HS-5 (cell line): ENCODE results near the gene ALDH3A2.
"Not testable (repeated sequence)": the region's sequence is repeated elsewhere in the genome, so short reads cannot be mapped to it uniquely, and the experiment has no call there.

Source experiments
- DNase-seq: peaks from one replicate; pipeline ENCODE4 v3.0.0-alpha.2; 2012; ENCODE audit warnings: low read depth

Gene ALDH3A2

DNA sequence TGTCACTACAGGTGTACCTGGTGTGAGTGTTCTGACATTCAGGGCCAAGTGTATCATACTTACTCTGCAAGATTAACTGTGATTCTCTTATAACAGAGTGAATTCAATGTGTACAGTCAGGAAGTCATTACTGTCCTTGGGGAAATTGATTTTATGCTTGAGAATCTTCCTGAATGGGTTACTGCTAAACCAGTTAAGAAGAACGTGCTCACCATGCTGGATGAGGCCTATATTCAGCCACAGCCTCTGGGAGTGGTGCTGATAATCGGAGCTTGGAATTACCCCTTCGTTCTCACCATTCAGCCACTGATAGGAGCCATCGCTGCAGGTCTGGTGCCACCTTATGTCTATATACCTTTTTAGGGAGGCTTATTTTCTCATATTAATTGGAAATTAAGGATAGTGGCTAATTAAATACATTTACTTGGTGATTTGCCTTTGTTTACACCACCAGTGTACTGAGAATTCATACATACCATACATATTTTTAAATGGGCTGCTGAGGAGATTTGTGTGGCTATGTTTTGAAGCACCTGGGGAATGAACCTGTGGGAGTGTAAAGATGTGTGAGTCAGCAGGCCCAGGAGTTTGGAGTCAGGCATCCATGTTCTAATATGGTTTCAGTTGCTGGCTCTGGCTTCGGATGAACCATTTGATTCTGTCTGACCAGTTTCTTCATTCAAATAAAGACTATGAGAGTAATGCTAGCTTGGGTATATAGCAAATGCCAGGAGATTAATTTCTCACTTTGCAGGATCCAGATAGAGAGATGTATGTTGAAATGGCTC is 3.1 kb downstream of the ALDH3A2 start:
- DNase-seq, result no peak

- no peak for DNase-seq
Observed at GRCh38 chr17:19652595-19652994, 4.0 kb downstream of the ALDH3A2 start.

DNA sequence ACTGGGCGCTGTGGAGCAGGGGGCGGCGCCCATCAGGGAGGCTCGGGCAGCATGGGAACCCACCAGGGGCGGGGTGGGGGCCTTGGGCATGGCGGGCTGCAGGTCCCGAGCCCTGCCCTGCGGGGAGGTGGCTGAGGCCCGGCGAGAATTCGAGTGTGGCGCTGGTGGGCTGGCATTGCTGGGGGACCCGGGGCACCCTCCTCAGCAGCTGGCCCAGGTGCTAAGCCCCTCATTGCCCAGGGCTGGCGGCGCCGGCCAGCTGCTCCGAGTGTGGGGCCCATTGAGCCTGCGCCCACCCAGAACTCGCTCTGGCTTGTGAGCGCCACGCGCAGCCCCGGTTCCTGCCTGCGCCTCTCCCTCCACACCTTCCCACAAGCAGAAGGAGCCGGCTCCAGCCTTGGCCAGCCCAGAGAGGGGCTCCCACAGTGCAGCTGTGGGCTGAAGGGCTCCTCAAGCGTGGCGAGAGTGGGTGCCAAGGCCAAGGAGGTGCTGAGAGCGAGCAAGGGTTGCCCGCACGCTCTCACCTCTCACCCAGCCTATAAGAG is 5.9 kb downstream of the ALDH3A2 start:
- no peak for DNase-seq

DNA sequence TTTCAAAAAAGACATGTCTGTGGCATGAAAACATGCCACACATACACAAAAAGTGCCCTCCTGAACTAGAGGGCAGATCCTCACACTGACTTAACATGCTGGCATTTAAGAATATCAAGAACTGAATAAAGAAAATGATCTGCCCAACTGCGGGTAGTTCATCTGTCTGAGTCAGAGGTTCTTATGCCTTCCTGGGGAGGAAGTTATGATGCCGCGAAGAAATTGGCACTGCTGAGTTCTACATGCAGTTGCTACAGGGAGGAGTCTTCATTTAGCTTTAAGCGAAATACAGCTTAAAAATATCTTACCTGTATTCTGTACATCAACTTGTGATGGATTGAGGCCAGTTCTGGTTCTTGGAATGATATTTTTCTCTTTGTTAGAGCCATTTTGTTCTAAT is 6.3 kb downstream of the ALDH3A2 start:
- no peak for DNase-seq

DNA sequence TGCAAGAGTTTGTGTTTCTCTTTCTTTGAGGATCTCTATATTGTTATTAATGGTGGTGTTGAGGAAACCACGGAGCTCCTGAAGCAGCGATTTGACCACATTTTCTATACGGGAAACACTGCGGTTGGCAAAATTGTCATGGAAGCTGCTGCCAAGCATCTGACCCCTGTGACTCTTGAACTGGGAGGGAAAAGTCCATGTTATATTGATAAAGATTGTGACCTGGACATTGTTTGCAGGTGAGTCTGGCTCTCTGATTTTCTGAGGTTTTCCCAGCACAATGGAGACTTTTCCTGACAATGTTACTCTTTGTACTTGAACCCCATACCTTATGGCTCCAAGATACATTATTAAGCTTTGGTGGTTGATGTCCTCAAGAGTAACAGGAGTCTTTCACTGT is 7.8 kb downstream of the ALDH3A2 start:
- no peak for DNase-seq

GRCh38 chr17:19656851-19657581 is 8.5 kb downstream of the ALDH3A2 start:
- DNase-seq, result no peak

DNA sequence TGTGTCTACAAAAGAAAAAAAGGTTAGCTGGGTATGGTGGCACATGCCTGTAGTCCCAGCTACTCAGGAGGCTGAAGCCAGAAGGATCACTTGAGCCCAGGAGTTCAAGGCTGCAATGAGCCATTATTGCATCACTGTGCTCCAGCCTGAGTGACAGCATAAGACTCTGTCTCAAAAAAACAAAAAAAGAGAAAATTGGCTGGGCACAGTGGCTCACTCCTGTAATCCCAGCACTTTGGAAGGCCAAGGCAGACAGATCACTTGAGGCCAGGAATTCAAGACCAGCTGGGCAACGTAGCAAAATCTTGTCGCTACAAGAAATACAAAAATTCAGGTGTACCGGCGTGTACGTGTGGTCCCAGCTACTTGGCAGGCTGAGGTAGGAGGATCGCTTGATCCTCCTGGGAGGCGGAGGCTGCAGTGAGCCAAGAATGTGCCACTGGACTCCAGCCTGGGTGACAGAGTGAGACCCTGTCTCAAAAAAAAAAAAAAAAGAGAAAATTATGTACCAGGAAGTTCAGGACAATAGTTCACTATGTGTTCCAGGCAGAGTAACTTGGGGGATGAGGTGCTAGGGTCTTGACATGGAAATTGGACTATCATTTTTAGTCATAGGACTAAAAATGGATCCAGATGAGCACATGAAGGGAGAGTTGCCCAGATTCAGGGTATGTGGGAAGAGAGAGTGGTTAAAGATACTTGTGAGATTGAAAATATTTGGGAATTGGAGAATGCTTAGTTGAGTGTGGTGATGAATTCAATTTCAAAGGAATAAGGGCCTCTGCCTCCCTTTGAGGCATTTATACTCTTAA is 11.0 kb downstream of the ALDH3A2 start:
- DNase-seq, result no peak

- no peak for DNase-seq
Observed at GRCh38 chr17:19660219-19660870, 11.8 kb downstream of the ALDH3A2 start.

- DNase-seq, result no peak
Observed at GRCh38 chr17:19661121-19661520, 12.6 kb downstream of the ALDH3A2 start.

GRCh38 chr17:19663097-19663496 is 14.5 kb downstream of the ALDH3A2 start:
- DNase-seq, result no peak

DNA sequence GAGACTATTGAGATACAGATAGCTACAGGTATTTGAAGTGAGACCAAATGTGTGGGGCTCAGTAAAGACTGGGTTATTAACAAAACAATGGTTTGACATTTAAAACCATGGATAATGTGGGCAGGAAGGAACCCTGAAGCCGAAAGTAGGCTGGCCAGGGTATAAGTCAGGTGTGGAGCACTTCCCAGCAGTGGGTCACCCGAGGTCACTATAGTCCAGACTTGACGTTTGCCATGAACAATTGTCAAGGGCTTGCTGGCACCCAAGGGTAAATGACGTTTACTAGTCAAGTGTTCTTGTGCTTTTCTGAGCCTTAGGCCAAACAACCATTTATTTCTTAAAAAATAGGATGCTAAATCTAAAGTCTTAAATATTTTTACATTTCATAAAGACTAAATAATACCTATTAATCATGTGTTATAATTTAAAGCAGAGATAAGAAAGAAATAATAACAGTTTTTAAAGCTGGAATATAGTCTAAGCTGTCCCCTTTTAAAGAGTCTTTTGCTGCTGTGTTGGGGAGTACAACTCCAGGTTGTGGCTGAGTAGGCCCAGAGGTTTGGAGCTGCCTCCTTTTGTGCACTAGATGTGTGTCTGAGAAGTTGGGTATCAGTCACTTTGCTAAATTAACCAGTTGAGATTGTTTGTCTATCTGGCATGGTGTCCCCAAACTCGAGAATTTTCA is 15.7 kb downstream of the ALDH3A2 start:
- no peak for DNase-seq

- DNase-seq, result no peak
Observed at GRCh38 chr17:19664821-19665181, 16.2 kb downstream of the ALDH3A2 start.

DNA sequence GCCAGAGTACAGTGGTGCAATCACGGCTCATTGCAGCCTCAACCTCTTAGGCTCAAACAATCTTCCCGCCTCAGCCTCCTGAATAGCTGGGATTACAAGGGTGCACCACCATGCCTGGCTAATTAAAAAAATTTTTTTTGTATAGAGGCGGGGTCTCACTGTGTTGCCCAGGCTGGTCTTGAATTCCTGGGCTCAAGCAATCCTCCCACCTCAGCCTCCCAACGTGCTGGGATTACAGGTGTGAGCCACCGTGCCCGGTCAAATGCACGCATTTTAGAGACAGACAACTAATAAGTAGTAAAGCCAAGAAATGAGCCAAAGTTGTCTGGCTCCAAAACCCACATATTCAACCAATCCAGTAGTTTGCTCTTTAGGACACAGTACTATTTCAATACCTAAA is 21.1 kb downstream of the ALDH3A2 start:
- not testable (repeated sequence) for DNase-seq

GRCh38 chr17:19670908-19671307 is 22.4 kb downstream of the ALDH3A2 start:
- DNase-seq, result no peak

- DNase-seq, result no peak
Observed at GRCh38 chr17:19671433-19671832, 22.9 kb downstream of the ALDH3A2 start.

DNA sequence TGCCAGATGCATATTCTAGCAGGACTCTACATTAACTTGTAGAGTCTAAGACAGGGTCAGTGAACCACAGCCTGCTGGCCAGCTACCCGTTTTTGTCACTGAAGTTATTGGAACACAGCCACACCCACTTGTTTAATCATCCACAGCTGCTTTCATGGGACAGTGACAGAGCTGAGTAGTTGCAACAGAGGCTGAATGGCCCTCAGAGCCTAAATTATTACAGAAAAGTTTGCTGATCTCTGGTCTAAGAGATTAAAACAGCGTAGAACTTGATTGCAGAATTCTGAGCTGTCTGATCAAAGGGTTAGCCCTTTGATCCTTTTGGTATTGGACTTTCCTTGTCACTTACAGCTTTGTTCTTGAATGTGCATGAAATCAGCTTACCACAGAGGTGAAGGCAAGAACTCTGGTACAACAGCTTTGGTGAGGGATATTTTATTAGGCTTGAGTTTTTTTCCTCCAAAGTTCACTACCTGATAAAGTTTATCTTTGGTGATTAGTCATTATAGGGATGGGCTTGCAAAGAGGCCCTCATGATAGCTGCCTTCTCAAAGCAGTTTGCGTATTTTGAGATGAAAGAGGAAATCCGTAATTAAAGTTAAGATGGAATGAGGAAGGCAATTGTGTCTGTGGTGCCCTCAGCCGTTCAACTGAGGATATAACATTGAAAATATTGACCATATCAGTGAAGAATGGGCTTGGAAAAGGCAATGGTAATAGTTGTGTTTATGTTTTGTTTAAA is 23.6 kb downstream of the ALDH3A2 start:
- DNase-seq, result no peak

DNA sequence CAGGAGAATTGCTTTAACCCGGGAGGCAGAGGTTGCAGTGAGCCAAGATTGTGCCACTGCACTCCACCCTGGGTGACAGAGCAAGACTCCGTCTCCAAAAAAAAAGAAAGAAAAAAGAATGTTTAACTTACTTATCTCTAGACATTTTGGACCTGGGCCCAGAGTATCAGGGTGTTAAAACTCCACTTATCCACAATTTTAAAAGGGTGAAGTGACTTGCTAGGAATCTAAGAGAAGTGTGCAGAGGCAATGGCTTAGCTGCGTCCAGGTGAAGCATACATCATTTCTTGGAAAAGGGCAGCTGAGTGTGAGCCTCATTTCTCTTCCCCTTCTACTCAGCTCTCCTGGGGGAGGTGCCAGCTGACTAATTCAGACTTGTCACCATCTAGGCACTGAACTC is 25.1 kb downstream of the ALDH3A2 start:
- no peak for DNase-seq

- no peak for DNase-seq
Observed at GRCh38 chr17:19676896-19677295, 28.3 kb downstream of the ALDH3A2 start.

- no peak for DNase-seq
Observed at GRCh38 chr17:19677736-19678379, 29.3 kb downstream of the ALDH3A2 start.
